K562 (cell line): ENCODE results near the gene ESAM. TPM values are rescaled to one million over a fixed set of nuclear protein-coding genes. Genes with fewer than 3 reads are reported as not detected.

Experiments used
- ARID4B ChIP-seq: sonication (generic); formaldehyde crosslinking; IDR thresholded peaks from 2 replicates; pipeline ENCODE4 v1.8.0; 2022; ENCODE audit warnings: mild to moderate bottlenecking, missing genetic modification reagents
- CREM ChIP-seq: IDR thresholded peaks from 2 replicates; pipeline ENCODE4 v1.6.1; 2014; ENCODE audit warnings: antibody characterized with exemption, low read depth
- ETV5 ChIP-seq: sonication (generic); formaldehyde crosslinking; IDR thresholded peaks from 2 replicates; pipeline ENCODE4 v1.4.0; 2020; ENCODE audit warnings: low read depth, mild to moderate bottlenecking, missing genetic modification reagents
- HDAC2 ChIP-seq: fragments of 450-650 bp; IDR thresholded peaks from 2 replicates; pipeline ENCODE4 v1.6.1; 2016; ENCODE audit warnings: mild to moderate bottlenecking
- HINFP ChIP-seq: fragments of 450-650 bp; conservative IDR thresholded peaks from 2 replicates; pipeline ENCODE4 v1.6.1; 2016; ENCODE audit warnings: missing genetic modification characterization, low read depth, mild to moderate bottlenecking, control low read depth, missing compliant biosample characterization
- IRF9 ChIP-seq: fragments of 450-650 bp; IDR thresholded peaks from 2 replicates; pipeline ENCODE4 v1.6.1; 2016; ENCODE audit warnings: missing biosample characterization, missing genetic modification characterization
- MAFK ChIP-seq: IDR thresholded peaks from 2 replicates; pipeline ENCODE4 v1.6.1; 2011; ENCODE audit warnings: low read length, improper control_type of control experiment
- MCM5 ChIP-seq: fragments of 450-650 bp; IDR thresholded peaks from 2 replicates; pipeline ENCODE4 v1.6.1; 2016; ENCODE audit warnings: low read depth
- MEF2A ChIP-seq: IDR thresholded peaks from 2 replicates; pipeline ENCODE4 v1.6.1; 2011; ENCODE audit warnings: low read depth, mild to moderate bottlenecking, low read length, moderate library complexity; ENCODE audit not compliant: control insufficient read depth
- RAD21 ChIP-seq, 2 experiments: fragments of 250-450 bp in 1 of 2; fragments of 450-650 bp in 1 of 2; sonication (Bioruptor Pico) in 1 of 2; formaldehyde crosslinking in 1 of 2; IDR thresholded peaks in 1 of 2; conservative IDR thresholded peaks in 1 of 2; 2 replicates each; pipeline versions ENCODE4 v1.4.0 to v1.8.0; 2020 to 2022; ENCODE audit warnings: mild to moderate bottlenecking in 2 of 2, moderate library complexity in 1 of 2
- SAFB ChIP-seq: fragments of 200-400 bp; formaldehyde crosslinking; IDR thresholded peaks from 2 replicates; pipeline ENCODE4 v1.6.1; 2017; ENCODE audit warnings: low read depth, low read length, borderline replicate concordance
- SPI1 ChIP-seq: IDR thresholded peaks from 2 replicates; pipeline ENCODE4 v1.6.1; 2011; ENCODE audit warnings: low read depth, low read length, control low read depth, borderline replicate concordance
- TBL1XR1 ChIP-seq, 2 experiments: IDR thresholded peaks; 2 replicates each; pipeline ENCODE4 v1.6.1; 2012; ENCODE audit warnings: improper control_type of control experiment in 2 of 2, low read length in 2 of 2, mild to moderate bottlenecking in 1 of 2
- TBP ChIP-seq: optimal IDR thresholded peaks from 2 replicates; pipeline ENCODE3; 2011; ENCODE audit warnings: low read depth, low read length, improper control_type of control experiment
- TCFL5 ChIP-seq: fragments of 250-450 bp; sonication (Bioruptor Pico); conservative IDR thresholded peaks from 2 replicates; pipeline ENCODE4 v1.6.1; 2021; ENCODE audit warnings: mild to moderate bottlenecking, moderate library complexity, matching md5 sums
- ZBTB2 ChIP-seq: fragments of 450-650 bp; IDR thresholded peaks from 2 replicates; pipeline ENCODE4 v1.6.1; 2016; ENCODE audit warnings: antibody characterized with exemption
- polyA plus RNA-seq, 8 experiments: library from polyadenylated mRNA; depleted of rRNA in 4 of 8; stranded (reverse) in 5 of 8; unstranded in 3 of 8; fragments of >200 nt; fragmentation: Nextera tagmentation in 2 of 8; fragmentation: Illumina TruSeq in 1 of 8; extraction: Ambion mirVana in 2 of 8; extraction: Trizol in 1 of 8; gene quantifications; 2 replicates each; pipeline versions ENCODE4 v1.2.1 to v1.2.3, GENCODE V29; 2011 to 2014; ENCODE audit warnings: inconsistent platforms in 1 of 8, missing spikeins in 1 of 8
- total RNA-seq, 7 experiments: library from RNA; depleted of rRNA in 6 of 7; stranded (reverse); fragments of >200 nt in 6 of 7; fragmentation: Illumina TruSeq in 2 of 7; extraction: Trizol in 2 of 7; gene quantifications; 2 replicates each; pipeline versions ENCODE4 v1.2.1 to v1.2.3, GENCODE V29; 2011 to 2021; ENCODE audit warnings: low replicate concordance in 1 of 7
- TF ChIP-seq, protein P1 (sequence below), 2 experiments: fragments of 200-800 bp in 1 of 2; sonication (Bioruptor generic) in 1 of 2; sonication (generic) in 1 of 2; formaldehyde crosslinking in 1 of 2; IDR thresholded peaks in 1 of 2; conservative IDR thresholded peaks in 1 of 2; 2 replicates each; pipeline versions ENCODE4 v1.5.0 to v1.6.1; 2016 to 2020; ENCODE audit warnings: missing compliant biosample characterization in 1 of 2, missing genetic modification characterization in 1 of 2, missing genetic modification reagents in 1 of 2

Gene ESAM
- total and polyA plus RNA-seq, 9 of the 15 experiments (the other 6 are each of a cell fraction or from before 2014, with no cell fraction given): 0.06 to 1.5 (median 0.22) TPM

- TF ChIP-seq SPI1 (peak; percentile 87), RAD21 (CRISPR knock-in tag; conservative IDR thresholded peaks at IDR 0.05 in 1 of 2, IDR thresholded peaks at IDR 0.05 in 1 of 2) (no peak), MEF2A (no peak), TBL1XR1 (IDR thresholded peaks at IDR 0.05; ENCODE audit: low read length in 2 of 2) (peak in 1 of 2 experiments; percentile 11; a peak in 1 of 4 replicates), HDAC2 (peak; percentile 91), TCFL5 (CRISPR knock-in tag) (no peak), SAFB (no peak), ARID4B (CRISPR knock-in tag) (0 out of 2 replicates have a peak, but pooled peaks have one; percentile 43), TBP (peak; percentile 69), MCM5 (no peak), CREM (peak; percentile 92), MAFK (no peak), HINFP (no peak), IRF9 (tag) (no peak), ETV5 (CRISPR knock-in tag) (peak; percentile 84; the same call in 1 of the 2 replicates), ZBTB2 (no peak)
- TF ChIP-seq, protein P1, sequence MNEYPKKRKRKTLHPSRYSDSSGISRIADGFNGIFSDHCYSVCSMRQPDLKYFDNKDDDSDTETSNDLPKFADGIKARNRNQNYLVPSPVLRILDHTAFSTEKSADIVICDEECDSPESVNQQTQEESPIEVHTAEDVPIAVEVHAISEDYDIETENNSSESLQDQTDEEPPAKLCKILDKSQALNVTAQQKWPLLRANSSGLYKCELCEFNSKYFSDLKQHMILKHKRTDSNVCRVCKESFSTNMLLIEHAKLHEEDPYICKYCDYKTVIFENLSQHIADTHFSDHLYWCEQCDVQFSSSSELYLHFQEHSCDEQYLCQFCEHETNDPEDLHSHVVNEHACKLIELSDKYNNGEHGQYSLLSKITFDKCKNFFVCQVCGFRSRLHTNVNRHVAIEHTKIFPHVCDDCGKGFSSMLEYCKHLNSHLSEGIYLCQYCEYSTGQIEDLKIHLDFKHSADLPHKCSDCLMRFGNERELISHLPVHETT (CRISPR knock-in tag; conservative IDR thresholded peaks at IDR 0.05 in 1 of 2, IDR thresholded peaks at IDR 0.05 in 1 of 2): peak in 1 of 2 experiments; percentile 69; a peak in 2 of 4 replicates
Measured at GRCh38 chr11:124800226-124800929, 38.3 kb upstream of the ESAM start, which contains the start of gene MSANTD2 (continued).
